Natural killer cell treated with Interleukin-12 subunit alpha and Interleukin-12 subunit beta and Interleukin-15 and Interleukin-18, amount 100 ng/mL, for 72 hours (primary cell): ENCODE data around the gene GPS2. TPM values are rescaled to one million over a fixed set of nuclear protein-coding genes. Genes with fewer than 3 reads are reported as not detected.
A peak's percentile ranks its signal among the peaks of the same experiment; 100 is the strongest.

ENCODE experiments used
- ATAC-seq, 2 donors: fragments of 150-1000 bp; cut with Tn5 transposase in 1 of 2; sonication (Bioruptor Pico), chemical (Tn5 transposase) in 1 of 2; 2 replicates each; pipeline ENCODE4 v1.10.0; 2021
- DNase-seq: peaks from one replicate; pipeline ENCODE4 v3.0.0; 2022; ENCODE audit warnings: low spot score
- H3K27ac Mint-ChIP-seq, 2 donors: 1 replicate in 1 of 2; 2 replicates in 1 of 2; pipeline ENCODE4 v1.8.0; 2022; ENCODE audit warnings: mixed read lengths in 2 of 2, mild to moderate bottlenecking in 1 of 2, moderate library complexity in 1 of 2
- H3K27me3 Mint-ChIP-seq, 2 donors: 1 replicate in 1 of 2; 2 replicates in 1 of 2; pipeline ENCODE4 v1.8.0; 2022; ENCODE audit warnings: mixed read lengths in 2 of 2
- H3K36me3 Mint-ChIP-seq: one replicate; pipeline ENCODE4 v1.8.0; 2022; ENCODE audit warnings: mixed read lengths
- H3K4me1 Mint-ChIP-seq, 2 donors: 1 replicate in 1 of 2; 2 replicates in 1 of 2; pipeline ENCODE4 v1.8.0; 2022; ENCODE audit warnings: low read depth in 2 of 2, mixed read lengths in 2 of 2, mild to moderate bottlenecking in 1 of 2
- H3K4me3 Mint-ChIP-seq: one replicate; pipeline ENCODE4 v1.8.0; 2022; ENCODE audit warnings: mixed read lengths
- H3K9me3 Mint-ChIP-seq: 2 replicates; pipeline ENCODE4 v1.8.0; 2022; ENCODE audit warnings: mixed read lengths
- total RNA-seq, 2 donors: library from RNA; stranded (reverse); gene quantifications; one replicate each; pipeline ENCODE4 v1.2.3, GENCODE V29; 2022

Gene GPS2
- 10 to 100 TPM; 58.1 to 87.0 TPM for total RNA-seq

- Mint-ChIP-seq H3K4me3 (peak within 1 kb of the TSS; percentile 94), H3K27me3 (no peaks in the 10 kb centered on the region), H3K9me3 (no peaks in the 10 kb centered on the region), H3K36me3 (peaks cover 25% of the 10 kb centered on the region), H3K27ac (peak within 1 kb of the TSS; percentile 85 to 97), H3K4me1 (peaks cover 48 to 55% of the 10 kb centered on the region in 2 donors)
- DNase-seq (peak; percentile 95), ATAC-seq (peak; percentile 90 to 94)
Observed at GRCh38 chr17:7314719-7315569, at the start of gene GPS2. TSS of gene GPS2 (minus strand) at chr17:7315360. CDS start at chr17:7315052, 308 bp downstream.

GRCh38 chr17:7363311-7363710 lies 48.2 kb upstream of the GPS2 start:
- no peak overlapping the region for H3K27ac Mint-ChIP-seq
- DNase-seq (no peak), ATAC-seq (no peak)
- H3K4me3 Mint-ChIP-seq: no peak overlapping the region
- H3K36me3 Mint-ChIP-seq: no peaks in the 10 kb centered on the region
- no peaks in the 10 kb centered on the region for H3K9me3 Mint-ChIP-seq
- H3K27me3 Mint-ChIP-seq: no peaks in the 10 kb centered on the region
- no peaks in the 10 kb centered on the region for H3K4me1 Mint-ChIP-seq

- H3K36me3 Mint-ChIP-seq: no peaks in the 10 kb centered on the region
- no peaks in the 10 kb centered on the region for H3K27me3 Mint-ChIP-seq
- no peak overlapping the region for H3K27ac Mint-ChIP-seq
- H3K4me3 Mint-ChIP-seq: no peak overlapping the region
- ATAC-seq: no peak
- no peaks in the 10 kb centered on the region for H3K9me3 Mint-ChIP-seq
- H3K4me1 Mint-ChIP-seq: no peaks in the 10 kb centered on the region
- DNase-seq: no peak
Observed at GRCh38 chr17:7361906-7362305, 46.7 kb upstream of the GPS2 start.

- ATAC-seq (no peak), DNase-seq (no peak)
- no peak overlapping the region for H3K27ac Mint-ChIP-seq
Observed at GRCh38 chr17:7357381-7357780, 42.2 kb upstream of the GPS2 start.

GRCh38 chr17:7356756-7357155 lies 41.6 kb upstream of the GPS2 start:
- Mint-ChIP-seq H3K4me3 (no peak overlapping the region), H3K4me1 (peaks cover 17 to 24% of the 10 kb centered on the region in 2 donors), H3K36me3 (no peaks in the 10 kb centered on the region), H3K27ac (no peak overlapping the region), H3K27me3 (no peaks in the 10 kb centered on the region), H3K9me3 (no peaks in the 10 kb centered on the region)
- DNase-seq: no peak
- ATAC-seq: no peak

More at GRCh38 chr17:7357381-7357780, 42.2 kb upstream of the GPS2 start:
- H3K9me3 Mint-ChIP-seq: no peaks in the 10 kb centered on the region
- no peaks in the 10 kb centered on the region for H3K36me3 Mint-ChIP-seq
- H3K4me1 Mint-ChIP-seq: peaks cover 15 to 22% of the 10 kb centered on the region in 2 donors
- no peak overlapping the region for H3K4me3 Mint-ChIP-seq
- no peaks in the 10 kb centered on the region for H3K27me3 Mint-ChIP-seq

GRCh38 chr17:7356072-7356549 lies 41.0 kb upstream of the GPS2 start:
- H3K9me3 Mint-ChIP-seq: no peaks in the 10 kb centered on the region
- H3K4me3 Mint-ChIP-seq: no peak overlapping the region
- ATAC-seq (peak; percentile 54 to 66), DNase-seq (peak; percentile 88)
- peaks cover 17 to 27% of the 10 kb centered on the region in 2 donors for H3K4me1 Mint-ChIP-seq
- H3K27me3 Mint-ChIP-seq: no peaks in the 10 kb centered on the region
- no peaks in the 10 kb centered on the region for H3K36me3 Mint-ChIP-seq
- no peak overlapping the region for H3K27ac Mint-ChIP-seq

- H3K4me1 Mint-ChIP-seq: peaks cover 17 to 30% of the 10 kb centered on the region in 2 donors
- no peaks in the 10 kb centered on the region for H3K9me3 Mint-ChIP-seq
- no peak overlapping the region for H3K4me3 Mint-ChIP-seq
- H3K36me3 Mint-ChIP-seq: no peaks in the 10 kb centered on the region
- H3K27ac Mint-ChIP-seq: no peak overlapping the region
- no peaks in the 10 kb centered on the region for H3K27me3 Mint-ChIP-seq
- no peak for ATAC-seq
- no peak for DNase-seq
Observed at GRCh38 chr17:7355573-7355972, 40.4 kb upstream of the GPS2 start.

- no peaks in the 10 kb centered on the region for H3K27me3 Mint-ChIP-seq
- ATAC-seq (no peak), DNase-seq (no peak)
- no peaks in the 10 kb centered on the region for H3K36me3 Mint-ChIP-seq
- H3K4me1 Mint-ChIP-seq: peaks cover 17 to 30% of the 10 kb centered on the region in 2 donors
- H3K4me3 Mint-ChIP-seq: no peak within 1 kb of the TSS
- no peaks in the 10 kb centered on the region for H3K9me3 Mint-ChIP-seq
- H3K27ac Mint-ChIP-seq: peak within 1 kb of the TSS; percentile 41 to 58
Observed at GRCh38 chr17:7355053-7355452, 39.9 kb upstream of the GPS2 start, which contains the start of gene TMEM95. TSS of gene TMEM95 (plus strand) at chr17:7355156. CDS start at chr17:7355205, 49 bp downstream.

- H3K27ac Mint-ChIP-seq: peak overlapping the region; percentile 41 to 58
- H3K9me3 Mint-ChIP-seq: no peaks in the 10 kb centered on the region
- DNase-seq (no peak), ATAC-seq (no peak)
- H3K4me3 Mint-ChIP-seq: no peak overlapping the region
- H3K27me3 Mint-ChIP-seq: no peaks in the 10 kb centered on the region
- H3K36me3 Mint-ChIP-seq: no peaks in the 10 kb centered on the region
- H3K4me1 Mint-ChIP-seq: peaks cover 17 to 32% of the 10 kb centered on the region in 2 donors
Observed at GRCh38 chr17:7354262-7354843, 39.2 kb upstream of the GPS2 start.

- no peak for ATAC-seq
- Mint-ChIP-seq H3K4me3 (peak overlapping the region; percentile 95), H3K27me3 (no peaks in the 10 kb centered on the region), H3K27ac (peak overlapping the region; percentile 84 to 91), H3K36me3 (no peaks in the 10 kb centered on the region), H3K9me3 (no peaks in the 10 kb centered on the region), H3K4me1 (peaks cover 17 to 41% of the 10 kb centered on the region in 2 donors)
- DNase-seq: no peak
Observed at GRCh38 chr17:7352910-7353635, 37.9 kb upstream of the GPS2 start.

GRCh38 chr17:7352503-7352889 lies 37.3 kb upstream of the GPS2 start:
- H3K27ac Mint-ChIP-seq: peak overlapping the region; percentile 84 to 91
- no peaks in the 10 kb centered on the region for H3K9me3 Mint-ChIP-seq
- peaks cover 17 to 41% of the 10 kb centered on the region in 2 donors for H3K4me1 Mint-ChIP-seq
- DNase-seq: no peak
- H3K4me3 Mint-ChIP-seq: peak overlapping the region; percentile 95
- H3K36me3 Mint-ChIP-seq: no peaks in the 10 kb centered on the region
- no peak for ATAC-seq
- H3K27me3 Mint-ChIP-seq: no peaks in the 10 kb centered on the region

GRCh38 chr17:7351665-7352502 lies 36.7 kb upstream of the GPS2 start, which contains the start of gene KCTD11:
TSS of gene KCTD11 (plus strand) at chr17:7352162.
- peaks cover 17 to 41% of the 10 kb centered on the region in 2 donors for H3K4me1 Mint-ChIP-seq
- H3K9me3 Mint-ChIP-seq: no peaks in the 10 kb centered on the region
- no peaks in the 10 kb centered on the region for H3K36me3 Mint-ChIP-seq
- H3K4me3 Mint-ChIP-seq: peak within 1 kb of the TSS; percentile 95
- peak within 1 kb of the TSS; percentile 84 to 91 for H3K27ac Mint-ChIP-seq
- peak; percentile 94 for DNase-seq
- peak; percentile 91 to 93 for ATAC-seq
- no peaks in the 10 kb centered on the region for H3K27me3 Mint-ChIP-seq
